ENCODE results near the gene PADI6.
A peak's percentile ranks its signal among the peaks of the same experiment; 100 is the strongest.

PADI6 gene

DNA sequence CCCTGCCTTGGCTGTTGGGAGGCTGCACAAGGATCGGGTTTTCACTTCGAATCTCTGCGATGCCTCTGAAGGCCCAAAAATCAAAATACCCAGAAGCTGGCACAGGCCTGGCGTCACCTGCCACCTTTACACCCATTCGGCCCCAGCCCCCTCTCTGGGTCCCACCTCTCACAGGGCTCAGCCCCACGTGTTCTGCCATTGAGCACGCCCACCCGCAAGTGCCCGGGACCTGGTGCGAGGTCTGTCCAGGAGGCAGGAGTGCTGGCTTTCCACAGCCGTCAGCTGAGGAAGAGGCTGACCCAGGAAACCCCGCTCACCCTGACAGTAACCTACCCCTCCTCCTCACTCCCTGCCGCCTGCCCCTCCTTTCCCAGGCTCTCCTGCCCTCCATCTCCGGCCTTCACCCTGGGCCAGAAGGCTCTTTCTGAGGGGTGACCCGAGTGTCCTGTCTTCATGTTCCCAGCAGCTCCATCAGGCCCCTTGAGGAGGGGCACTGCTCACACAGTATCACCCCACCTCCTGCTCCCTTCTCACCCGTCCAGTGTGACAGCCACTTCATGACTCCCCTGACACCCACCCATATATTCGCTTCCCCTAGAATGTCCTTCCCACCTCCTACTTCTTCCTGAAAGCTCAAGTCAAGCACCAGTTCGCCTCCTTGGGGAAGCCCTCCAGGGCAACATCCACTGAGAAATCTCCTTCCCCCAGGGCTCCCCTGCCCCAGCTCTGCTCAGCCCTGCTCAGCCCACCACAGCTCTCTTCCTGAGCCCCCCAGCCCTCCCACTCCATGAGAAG, 54.0 kb downstream of the PADI6 start:
- no peak overlapping the region for H3K4me3 ChIP-seq (ENCODE audit: low read length)
- H3K27me3 ChIP-seq (ENCODE audit: low read depth, low read length), result no peaks in the 10 kb centered on the region
- H3K9me3 ChIP-seq (ENCODE audit: insufficient read depth, low read length), result no peaks in the 10 kb centered on the region
- H2AFZ ChIP-seq (ENCODE audit: low read depth, low read length), result no peak overlapping the region
- no peak overlapping the region for H3K27ac ChIP-seq (ENCODE audit: low read length)
- H3K36me3 ChIP-seq (replicated peaks; ENCODE audit: low read depth, low read length), result peaks cover 55% of the 10 kb centered on the region
- peaks cover 81% of the 10 kb centered on the region for H3K79me2 ChIP-seq (ENCODE audit: low read length)
- TF ChIP-seq, protein P1, sequence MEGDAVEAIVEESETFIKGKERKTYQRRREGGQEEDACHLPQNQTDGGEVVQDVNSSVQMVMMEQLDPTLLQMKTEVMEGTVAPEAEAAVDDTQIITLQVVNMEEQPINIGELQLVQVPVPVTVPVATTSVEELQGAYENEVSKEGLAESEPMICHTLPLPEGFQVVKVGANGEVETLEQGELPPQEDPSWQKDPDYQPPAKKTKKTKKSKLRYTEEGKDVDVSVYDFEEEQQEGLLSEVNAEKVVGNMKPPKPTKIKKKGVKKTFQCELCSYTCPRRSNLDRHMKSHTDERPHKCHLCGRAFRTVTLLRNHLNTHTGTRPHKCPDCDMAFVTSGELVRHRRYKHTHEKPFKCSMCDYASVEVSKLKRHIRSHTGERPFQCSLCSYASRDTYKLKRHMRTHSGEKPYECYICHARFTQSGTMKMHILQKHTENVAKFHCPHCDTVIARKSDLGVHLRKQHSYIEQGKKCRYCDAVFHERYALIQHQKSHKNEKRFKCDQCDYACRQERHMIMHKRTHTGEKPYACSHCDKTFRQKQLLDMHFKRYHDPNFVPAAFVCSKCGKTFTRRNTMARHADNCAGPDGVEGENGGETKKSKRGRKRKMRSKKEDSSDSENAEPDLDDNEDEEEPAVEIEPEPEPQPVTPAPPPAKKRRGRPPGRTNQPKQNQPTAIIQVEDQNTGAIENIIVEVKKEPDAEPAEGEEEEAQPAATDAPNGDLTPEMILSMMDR (IDR thresholded peaks at IDR 0.05; ENCODE audit: low read depth, low read length), result no peak
- no peak for TF ChIP-seq EZH2phosphoT487 (IDR thresholded peaks at IDR 0.05; ENCODE audit: low read depth)
- H4K20me1 ChIP-seq (ENCODE audit: insufficient read depth, low read length), result peaks cover 38% of the 10 kb centered on the region
- H3K4me2 ChIP-seq (ENCODE audit: low read length), result no peak overlapping the region
- no peaks in the 10 kb centered on the region for H3K4me1 ChIP-seq (ENCODE audit: low read length)
- H3K9ac ChIP-seq (ENCODE audit: low read length), result no peak overlapping the region

DNA sequence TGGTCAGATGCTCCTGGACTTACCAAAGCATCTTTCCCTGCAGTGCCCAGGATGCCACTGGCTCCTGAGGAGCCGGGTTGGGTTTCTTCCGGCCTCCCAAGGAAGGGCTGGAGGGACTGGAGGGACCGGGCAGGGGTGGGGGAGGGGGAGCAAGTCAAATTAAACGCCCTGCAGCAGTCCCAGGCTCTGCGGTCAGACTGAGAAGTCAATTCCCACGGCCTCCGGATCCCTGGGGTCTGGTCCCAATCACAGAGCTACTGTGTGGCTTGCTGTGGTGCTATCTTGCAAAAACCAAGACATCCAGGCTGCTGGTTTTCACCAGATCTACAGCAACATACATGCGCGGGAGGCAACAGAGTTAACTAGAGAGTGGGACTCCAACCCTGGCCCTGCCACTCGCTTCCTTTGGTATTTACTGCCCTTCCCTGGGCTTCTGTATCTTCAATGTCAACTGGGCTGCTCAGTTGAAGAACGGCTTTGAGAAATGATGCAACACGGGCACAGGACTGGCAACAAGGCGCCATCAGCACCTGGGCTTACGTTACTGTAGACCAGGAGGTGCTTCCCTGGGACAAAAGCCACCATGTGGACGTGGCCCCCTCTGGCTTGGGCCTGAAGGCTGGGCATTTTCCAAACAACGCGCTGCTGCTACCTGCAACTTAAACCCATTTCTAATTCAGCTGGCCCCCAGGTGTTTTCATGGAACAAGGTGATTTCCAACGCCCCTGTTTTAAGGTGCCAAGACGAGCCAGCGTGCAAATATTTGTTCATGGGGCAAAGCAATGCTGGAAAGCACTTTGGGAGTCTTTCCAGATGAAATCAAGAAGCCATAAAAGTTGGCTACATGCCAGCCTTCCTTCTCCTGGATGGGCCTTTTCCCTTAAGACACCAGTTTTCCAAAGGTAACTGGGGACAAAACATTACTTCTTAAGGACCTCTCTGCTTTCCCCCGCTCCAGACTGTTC, 56.0 kb downstream of the PADI6 start:
- H3K27me3 ChIP-seq (ENCODE audit: low read depth, low read length), result no peaks in the 10 kb centered on the region
- peaks cover 56% of the 10 kb centered on the region for H3K36me3 ChIP-seq (replicated peaks; ENCODE audit: low read depth, low read length)
- peaks cover 16% of the 10 kb centered on the region for H3K4me1 ChIP-seq (ENCODE audit: low read length)
- H3K9ac ChIP-seq (ENCODE audit: low read length), result no peak overlapping the region
- no peak overlapping the region for H3K4me2 ChIP-seq (ENCODE audit: low read length)
- H3K9me3 ChIP-seq (ENCODE audit: insufficient read depth, low read length), result no peaks in the 10 kb centered on the region
- H3K27ac ChIP-seq (ENCODE audit: low read length), result no peak overlapping the region
- peaks cover 50% of the 10 kb centered on the region for H4K20me1 ChIP-seq (ENCODE audit: insufficient read depth, low read length)
- H3K79me2 ChIP-seq (ENCODE audit: low read length), result peaks cover 97% of the 10 kb centered on the region
- no peak overlapping the region for H2AFZ ChIP-seq (ENCODE audit: low read depth, low read length)
- no peak for TF ChIP-seq EZH2phosphoT487 (IDR thresholded peaks at IDR 0.05; ENCODE audit: low read depth)
- TF ChIP-seq, protein P1 (IDR thresholded peaks at IDR 0.05; ENCODE audit: low read depth, low read length), result no peak
- H3K4me3 ChIP-seq (ENCODE audit: low read length), result no peak overlapping the region

DNA sequence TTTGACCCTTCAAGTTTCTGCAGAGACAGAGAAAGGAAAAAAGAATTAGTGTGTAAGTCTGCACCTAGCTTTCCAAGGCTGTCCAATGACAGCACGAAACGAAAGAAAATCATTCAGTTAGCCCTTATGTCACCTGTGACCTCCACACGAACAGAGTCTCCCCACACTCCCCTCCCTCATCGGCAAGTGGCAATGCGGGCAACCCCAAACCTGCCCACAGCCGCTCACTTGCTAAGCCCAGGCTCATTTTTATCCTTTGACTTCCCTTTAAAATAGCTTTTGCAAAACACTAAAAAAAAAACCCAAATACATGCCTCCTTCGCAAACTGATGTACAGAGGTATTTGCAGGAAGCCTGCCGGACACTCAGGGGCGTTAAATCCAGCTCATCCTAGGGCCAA, 57.2 kb downstream of the PADI6 start:
- peaks cover 58% of the 10 kb centered on the region for H3K36me3 ChIP-seq (replicated peaks; ENCODE audit: low read depth, low read length)
- H3K79me2 ChIP-seq (ENCODE audit: low read length), result peaks cover 97% of the 10 kb centered on the region
- no peak overlapping the region for H3K9ac ChIP-seq (ENCODE audit: low read length)
- H3K4me3 ChIP-seq (ENCODE audit: low read length), result no peak overlapping the region
- peaks cover 28% of the 10 kb centered on the region for H3K4me1 ChIP-seq (ENCODE audit: low read length)
- H3K9me3 ChIP-seq (ENCODE audit: insufficient read depth, low read length), result no peaks in the 10 kb centered on the region
- H3K27ac ChIP-seq (ENCODE audit: low read length), result no peak overlapping the region
- no peak overlapping the region for H3K4me2 ChIP-seq (ENCODE audit: low read length)
- no peak for TF ChIP-seq EZH2phosphoT487 (IDR thresholded peaks at IDR 0.05; ENCODE audit: low read depth)
- TF ChIP-seq, protein P1 (IDR thresholded peaks at IDR 0.05; ENCODE audit: low read depth, low read length), result no peak
- H3K27me3 ChIP-seq (ENCODE audit: low read depth, low read length), result no peaks in the 10 kb centered on the region
- H2AFZ ChIP-seq (ENCODE audit: low read depth, low read length), result no peak overlapping the region
- peaks cover 60% of the 10 kb centered on the region for H4K20me1 ChIP-seq (ENCODE audit: insufficient read depth, low read length)

DNA sequence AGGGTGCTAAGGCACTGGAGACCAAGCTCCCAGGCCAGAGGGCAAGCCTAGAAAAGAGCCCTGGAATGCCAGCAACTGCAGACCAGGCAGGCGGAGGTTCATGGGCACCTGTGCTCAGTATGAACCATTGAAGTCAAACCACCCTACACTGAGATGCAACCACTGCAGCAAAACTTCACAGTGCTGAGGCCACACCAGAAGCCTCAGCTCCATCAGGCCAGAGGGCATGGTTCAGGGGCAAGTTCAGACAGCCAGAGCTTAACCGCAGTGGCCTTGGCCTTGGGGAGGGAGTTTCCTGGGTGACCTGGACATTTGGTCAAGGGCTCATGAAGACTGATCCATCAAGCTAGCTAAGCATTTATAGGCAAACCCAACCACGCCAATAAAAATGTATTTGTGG, 60.4 kb downstream of the PADI6 start:
- H3K36me3 ChIP-seq (replicated peaks; ENCODE audit: low read depth, low read length), result peaks cover 59% of the 10 kb centered on the region
- H4K20me1 ChIP-seq (ENCODE audit: insufficient read depth, low read length), result peaks cover 89% of the 10 kb centered on the region
- peak overlapping the region; percentile 27; the same call in 1 of the 2 replicates for H3K9ac ChIP-seq (ENCODE audit: low read length)
- peaks cover 98% of the 10 kb centered on the region for H3K79me2 ChIP-seq (ENCODE audit: low read length)
- H2AFZ ChIP-seq (ENCODE audit: low read depth, low read length), result no peak overlapping the region
- no peaks in the 10 kb centered on the region for H3K9me3 ChIP-seq (ENCODE audit: insufficient read depth, low read length)
- TF ChIP-seq, protein P1 (IDR thresholded peaks at IDR 0.05; ENCODE audit: low read depth, low read length), result no peak
- no peak for TF ChIP-seq EZH2phosphoT487 (IDR thresholded peaks at IDR 0.05; ENCODE audit: low read depth)
- H3K4me2 ChIP-seq (ENCODE audit: low read length), result peak overlapping the region; percentile 78
- H3K4me3 ChIP-seq (ENCODE audit: low read length), result peak overlapping the region; percentile 55
- no peaks in the 10 kb centered on the region for H3K27me3 ChIP-seq (ENCODE audit: low read depth, low read length)
- peaks cover 55% of the 10 kb centered on the region for H3K4me1 ChIP-seq (ENCODE audit: low read length)
- peak overlapping the region; percentile 88 for H3K27ac ChIP-seq (ENCODE audit: low read length)

All from OCI-LY3 (cell line).